Nasal cavity respiratory epithelium epithelial cell of viscerocranial mucosa (primary cell): Measurements from ENCODE around the gene GMNC. TPM values are rescaled to one million over a fixed set of nuclear protein-coding genes. Genes with fewer than 3 reads are reported as not detected.

Experiments used
- total RNA-seq: library from RNA; depleted of rRNA; stranded (reverse); fragments of >200 nt; gene quantifications from 2 replicates; pipeline ENCODE4 v1.2.3, GENCODE V29; 2014

The GMNC gene
- total RNA-seq, result under 0.01 TPM in 1 of 2 replicates, not detected in the other

DNA sequence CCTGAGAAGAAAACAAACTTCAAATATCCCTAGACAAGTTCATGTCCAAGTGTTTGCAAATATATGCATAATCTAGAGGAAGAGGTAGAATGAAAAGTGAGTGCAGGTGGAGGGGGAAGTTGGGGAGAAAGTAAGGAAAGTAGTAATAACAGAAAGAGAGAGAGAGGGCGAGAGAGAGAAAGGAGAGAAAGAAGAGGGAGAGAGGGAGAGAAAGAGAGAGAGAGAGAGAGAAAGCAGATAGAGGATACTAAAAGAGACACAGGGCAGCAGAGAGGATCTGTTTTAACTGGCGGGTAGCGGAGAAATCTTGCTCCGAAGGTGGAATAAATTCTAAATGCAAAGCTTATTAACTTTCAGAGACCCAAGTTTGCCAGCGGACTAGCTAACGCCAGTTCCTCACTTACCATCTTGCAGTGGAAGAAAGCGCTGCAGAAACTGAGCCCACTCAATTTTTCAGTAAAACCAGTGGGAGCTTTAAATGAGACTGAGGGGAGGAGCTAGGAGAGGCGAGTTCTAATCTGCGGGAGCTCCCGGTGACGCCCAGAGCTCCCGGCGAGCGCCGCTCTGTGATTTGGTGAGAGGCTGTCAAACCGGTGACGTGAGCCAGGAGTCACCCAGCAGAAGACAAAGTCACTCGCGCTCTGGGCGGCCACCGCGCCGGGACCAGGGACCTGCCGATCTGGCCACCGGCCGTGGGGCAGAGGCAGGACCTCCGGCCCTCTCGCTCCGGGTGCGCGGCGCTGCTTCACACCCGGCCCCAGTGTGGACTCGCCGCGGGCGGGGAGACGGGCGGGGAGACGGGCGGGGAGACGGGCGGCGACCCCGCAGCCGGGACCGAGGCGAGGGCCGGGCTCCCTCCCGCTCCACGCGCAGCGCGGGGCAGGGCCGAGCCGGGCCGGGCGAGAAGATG lies at the start of gene GMNC:
Gene GMNC (minus strand): TSS at position 486 of the 910 bp plus-strand sequence. CDS start 79 bp downstream, at position 407.

